GM19455 (cell line): ENCODE measurements around the gene PLA2G3.
"Not testable (repeated sequence)": the region's sequence is repeated elsewhere in the genome, so short reads cannot be mapped to it uniquely, and the experiment has no call there.

Experiments used
- ATAC-seq: cut with Tn5 transposase; IDR thresholded peaks from one replicate; pipeline ENCODE4 v1.9.1; 2021; ENCODE audit not compliant: unreplicated experiment

The PLA2G3 gene

GRCh38 chr22:31102441-31103081 lies 37.7 kb downstream of the PLA2G3 start:
- ATAC-seq, result no peak

GRCh38 chr22:31100762-31101525 lies 39.4 kb downstream of the PLA2G3 start:
- ATAC-seq, result no peak

GRCh38 chr22:31099841-31100761 lies 40.2 kb downstream of the PLA2G3 start:
- ATAC-seq, result no peak

- ATAC-seq, result no peak
Measured at GRCh38 chr22:31099386-31099785, 40.9 kb downstream of the PLA2G3 start.

- ATAC-seq, result no peak
Measured at GRCh38 chr22:31098632-31099110, 41.6 kb downstream of the PLA2G3 start.

GRCh38 chr22:31097941-31098631 lies 42.2 kb downstream of the PLA2G3 start:
- ATAC-seq, result no peak

GRCh38 chr22:31097539-31097938 lies 42.8 kb downstream of the PLA2G3 start:
- not testable (repeated sequence) for ATAC-seq

- ATAC-seq, result no peak
Measured at GRCh38 chr22:31096657-31097279, 43.5 kb downstream of the PLA2G3 start.

- ATAC-seq, result no peak
Measured at GRCh38 chr22:31095637-31096249, 44.6 kb downstream of the PLA2G3 start.

- ATAC-seq, result no peak
Measured at GRCh38 chr22:31094741-31095140, 45.6 kb downstream of the PLA2G3 start.

- ATAC-seq, result no peak
Measured at GRCh38 chr22:31094021-31094551, 46.2 kb downstream of the PLA2G3 start.

- no peak for ATAC-seq
Measured at GRCh38 chr22:31093086-31093850, 47.0 kb downstream of the PLA2G3 start.

- ATAC-seq, result no peak
Measured at GRCh38 chr22:31092161-31092560, 48.1 kb downstream of the PLA2G3 start.

- ATAC-seq, result no peak
Measured at GRCh38 chr22:31091106-31091975, 49.0 kb downstream of the PLA2G3 start.

- ATAC-seq, result no peak
Measured at GRCh38 chr22:31090217-31091085, 49.9 kb downstream of the PLA2G3 start.

GRCh38 chr22:31089160-31090100 lies 50.9 kb downstream of the PLA2G3 start:
- no peak for ATAC-seq
